GM12878 (cell line): ENCODE results near the gene THSD4.

Experiments
- ATF3 ChIP-seq: IDR thresholded peaks from 2 replicates; pipeline ENCODE4 v1.6.1; 2011; ENCODE audit warnings: low read depth, mild to moderate bottlenecking, low read length, moderate library complexity, borderline replicate concordance; ENCODE audit errors: extremely low read depth
- CHD4 ChIP-seq: fragments of 200-600 bp; sonication (generic); IDR thresholded peaks from 2 replicates; pipeline ENCODE4 v1.6.1; 2016; ENCODE audit warnings: mild to moderate bottlenecking
- CREB1 ChIP-seq: IDR thresholded peaks from 2 replicates; pipeline ENCODE4 v1.6.1; 2012; ENCODE audit warnings: low read depth, mild to moderate bottlenecking, inconsistent platforms
- KDM1A ChIP-seq: fragments of 200-600 bp; sonication (generic); IDR thresholded peaks from 2 replicates; pipeline ENCODE4 v1.6.1; 2016; ENCODE audit warnings: borderline replicate concordance
- POLR2AphosphoS5 ChIP-seq: IDR thresholded peaks from 2 replicates; pipeline ENCODE4 v1.6.1; 2011; ENCODE audit warnings: mild to moderate bottlenecking, low read length, inconsistent platforms
- SIN3A ChIP-seq: IDR thresholded peaks from 2 replicates; pipeline ENCODE4 v1.6.1; 2012; ENCODE audit warnings: low read depth, low read length, improper control_type of control experiment
- SUZ12 ChIP-seq: fragments of 200-600 bp; sonication (generic); IDR thresholded peaks from one replicate; pipeline ENCODE4 v1.6.1; 2018; ENCODE audit warnings: antibody characterized with exemption, mild to moderate bottlenecking; ENCODE audit not compliant: unreplicated experiment
- TF ChIP-seq, protein P1 (sequence below): IDR thresholded peaks from 2 replicates; pipeline ENCODE4 v1.6.1; 2012; ENCODE audit warnings: low read depth, low read length, improper control_type of control experiment

DNA sequence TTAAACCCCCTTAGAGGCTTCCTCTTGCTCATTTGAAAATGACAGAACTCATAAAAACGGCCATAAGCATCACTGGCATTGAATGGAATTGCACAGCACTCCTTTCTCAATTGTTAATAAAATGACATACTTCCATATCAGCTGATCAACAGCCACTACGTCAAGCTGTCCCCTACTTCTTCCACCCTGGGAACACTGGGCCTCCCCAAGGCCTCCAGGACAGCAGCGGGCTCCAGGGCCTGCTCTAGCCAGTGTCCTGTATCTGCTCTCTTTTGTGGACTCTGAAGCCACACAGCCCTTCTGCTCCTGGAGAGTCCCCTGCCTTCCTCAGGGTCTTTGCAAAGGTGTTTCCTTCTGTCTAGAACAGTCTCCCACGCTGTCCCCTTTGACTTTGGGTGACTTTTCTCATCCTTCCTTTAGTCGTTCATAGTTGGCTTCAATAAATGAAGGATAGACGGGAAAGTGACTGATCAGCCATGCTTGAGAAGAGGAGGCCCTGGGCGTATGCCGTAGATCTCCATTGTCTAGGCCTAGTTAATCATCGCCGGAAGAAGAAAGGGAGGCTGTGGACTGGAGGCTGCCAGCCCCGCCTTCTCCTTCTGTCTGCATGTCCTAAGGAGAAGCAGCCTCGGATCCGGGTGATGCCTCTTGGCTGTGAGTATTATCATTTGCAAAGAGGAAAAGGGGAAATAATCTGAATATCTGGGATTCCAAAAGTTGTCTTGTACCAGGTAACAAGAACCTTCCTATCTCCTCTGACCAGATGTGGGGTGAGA lies 4.7 kb upstream of the THSD4 start:
- TF ChIP-seq POLR2AphosphoS5 (no peak), ATF3 (no peak), KDM1A (no peak), SIN3A (no peak), SUZ12 (no peak), CREB1 (no peak), CHD4 (no peak)
- TF ChIP-seq, protein P1, sequence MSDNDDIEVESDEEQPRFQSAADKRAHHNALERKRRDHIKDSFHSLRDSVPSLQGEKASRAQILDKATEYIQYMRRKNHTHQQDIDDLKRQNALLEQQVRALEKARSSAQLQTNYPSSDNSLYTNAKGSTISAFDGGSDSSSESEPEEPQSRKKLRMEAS, result no peak
